Mesothelial cell of epicardium (in vitro differentiated cells): ENCODE data around the gene ANKRD44. TPM values are rescaled to one million over a fixed set of nuclear protein-coding genes. Genes with fewer than 3 reads are reported as not detected.
A peak's percentile ranks its signal among the peaks of the same experiment; 100 is the strongest.

ENCODE experiments used
- DNase-seq, 2 experiments: peaks; one replicate each; pipeline ENCODE4 v3.0.0; 2021; ENCODE audit warnings: low spot score in 2 of 2; ENCODE audit not compliant: unreplicated experiment in 2 of 2
- H3K27ac Mint-ChIP-seq: 2 replicates; pipeline ENCODE4 v1.8.0; 2021; ENCODE audit warnings: mixed read lengths
- H3K27me3 Mint-ChIP-seq: 2 replicates; pipeline ENCODE4 v1.8.0; 2021; ENCODE audit warnings: low read depth, mixed read lengths
- H3K36me3 Mint-ChIP-seq: 2 replicates; pipeline ENCODE4 v1.8.0; 2021; ENCODE audit warnings: mixed read lengths
- H3K4me1 Mint-ChIP-seq: 2 replicates; pipeline ENCODE4 v1.8.0; 2021; ENCODE audit warnings: mixed read lengths
- H3K4me3 Mint-ChIP-seq: 2 replicates; pipeline ENCODE4 v1.8.0; 2021; ENCODE audit warnings: mild to moderate bottlenecking, moderate library complexity, mixed read lengths
- H3K9me3 Mint-ChIP-seq: 2 replicates; pipeline ENCODE4 v1.8.0; 2021; ENCODE audit warnings: mixed read lengths
- total RNA-seq: library from RNA; stranded (reverse); gene quantifications from 3 replicates; pipeline ENCODE4 v1.2.1, GENCODE V29; 2021
- TF ChIP-seq, protein P1 (sequence below): fragments of 200-600 bp; sonication (generic); IDR thresholded peaks from one replicate; pipeline ENCODE4 v1.5.0; 2021; ENCODE audit warnings: antibody characterized with exemption; ENCODE audit not compliant: unreplicated experiment

The ANKRD44 gene
- total RNA-seq, 1 donor from 2014 or later, result 10.4 TPM

DNA sequence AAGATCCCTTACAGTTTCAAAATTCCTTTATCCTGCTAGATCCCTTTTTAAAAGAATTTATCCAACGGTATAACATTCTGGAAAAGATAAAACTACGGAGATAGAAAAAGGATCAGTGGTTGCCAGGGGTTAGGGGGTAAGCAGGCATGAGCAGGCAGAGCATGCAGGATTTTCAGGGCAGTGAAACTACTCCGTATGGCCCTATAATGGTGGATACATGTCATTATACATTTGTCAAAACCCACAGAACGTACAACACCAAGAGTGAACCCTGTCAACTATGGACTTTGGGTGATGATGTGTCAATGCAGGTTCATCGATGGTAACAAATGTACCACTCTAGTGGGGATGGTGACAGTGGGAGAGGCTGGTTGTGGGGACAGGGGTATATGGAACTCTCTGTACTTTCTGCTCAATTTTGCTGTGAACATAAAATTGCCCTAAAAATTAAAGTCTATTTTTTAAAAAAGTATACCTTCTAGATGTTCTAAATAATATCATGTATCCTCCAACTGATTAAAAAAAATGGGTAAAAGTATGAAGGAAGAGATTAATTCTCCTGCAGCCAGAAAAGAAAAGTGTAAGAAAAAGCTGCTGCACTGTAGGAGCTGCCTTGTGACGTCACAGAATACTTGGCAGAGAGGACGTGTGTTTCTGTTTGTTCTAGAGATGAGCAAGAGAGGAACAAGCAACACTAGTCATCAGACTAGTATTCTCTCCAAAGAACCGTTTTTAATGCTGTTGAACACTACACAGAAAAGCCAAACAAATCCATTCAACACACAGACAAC, 23.6 kb downstream of the ANKRD44 start:
- Mint-ChIP-seq H3K4me1 (peaks cover 7% of the 10 kb centered on the region), H3K27ac (no peak overlapping the region), H3K4me3 (no peak overlapping the region), H3K27me3 (no peaks in the 10 kb centered on the region), H3K36me3 (no peaks in the 10 kb centered on the region), H3K9me3 (peaks cover 16% of the 10 kb centered on the region)
- DNase-seq, result no peak
- TF ChIP-seq, protein P1, sequence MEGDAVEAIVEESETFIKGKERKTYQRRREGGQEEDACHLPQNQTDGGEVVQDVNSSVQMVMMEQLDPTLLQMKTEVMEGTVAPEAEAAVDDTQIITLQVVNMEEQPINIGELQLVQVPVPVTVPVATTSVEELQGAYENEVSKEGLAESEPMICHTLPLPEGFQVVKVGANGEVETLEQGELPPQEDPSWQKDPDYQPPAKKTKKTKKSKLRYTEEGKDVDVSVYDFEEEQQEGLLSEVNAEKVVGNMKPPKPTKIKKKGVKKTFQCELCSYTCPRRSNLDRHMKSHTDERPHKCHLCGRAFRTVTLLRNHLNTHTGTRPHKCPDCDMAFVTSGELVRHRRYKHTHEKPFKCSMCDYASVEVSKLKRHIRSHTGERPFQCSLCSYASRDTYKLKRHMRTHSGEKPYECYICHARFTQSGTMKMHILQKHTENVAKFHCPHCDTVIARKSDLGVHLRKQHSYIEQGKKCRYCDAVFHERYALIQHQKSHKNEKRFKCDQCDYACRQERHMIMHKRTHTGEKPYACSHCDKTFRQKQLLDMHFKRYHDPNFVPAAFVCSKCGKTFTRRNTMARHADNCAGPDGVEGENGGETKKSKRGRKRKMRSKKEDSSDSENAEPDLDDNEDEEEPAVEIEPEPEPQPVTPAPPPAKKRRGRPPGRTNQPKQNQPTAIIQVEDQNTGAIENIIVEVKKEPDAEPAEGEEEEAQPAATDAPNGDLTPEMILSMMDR, result no peak

DNA sequence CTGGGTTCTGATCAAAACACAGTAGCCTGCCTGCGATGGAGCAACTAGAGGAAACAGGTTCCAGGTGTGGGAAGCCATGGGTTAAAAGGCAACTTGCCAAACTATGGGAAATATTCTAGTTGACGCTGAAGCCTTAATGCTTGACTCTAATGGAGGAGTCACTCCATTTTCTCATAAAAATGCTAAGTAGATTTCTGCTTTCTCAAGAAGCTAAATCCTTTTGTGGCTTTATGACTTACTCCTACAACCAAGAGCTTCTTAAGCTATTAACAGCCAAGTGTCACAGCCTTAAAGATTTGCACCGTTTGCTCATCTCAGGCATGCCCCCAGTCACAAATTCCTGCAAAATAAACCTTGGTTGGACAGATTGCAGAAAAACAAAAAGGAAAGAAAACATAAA, 25.2 kb downstream of the ANKRD44 start:
- TF ChIP-seq, protein P1, result no peak
- peaks cover 12% of the 10 kb centered on the region for H3K9me3 Mint-ChIP-seq
- no peak overlapping the region for H3K4me3 Mint-ChIP-seq
- no peaks in the 10 kb centered on the region for H3K36me3 Mint-ChIP-seq
- H3K4me1 Mint-ChIP-seq, result peaks cover 7% of the 10 kb centered on the region
- H3K27me3 Mint-ChIP-seq, result no peaks in the 10 kb centered on the region
- no peak for DNase-seq
- no peak overlapping the region for H3K27ac Mint-ChIP-seq

- H3K36me3 Mint-ChIP-seq, result no peaks in the 10 kb centered on the region
- peaks cover 8% of the 10 kb centered on the region for H3K9me3 Mint-ChIP-seq
- no peak overlapping the region for H3K4me3 Mint-ChIP-seq
- TF ChIP-seq, protein P1, result no peak
- no peak for DNase-seq
- H3K4me1 Mint-ChIP-seq, result peaks cover 11% of the 10 kb centered on the region
- H3K27me3 Mint-ChIP-seq, result no peaks in the 10 kb centered on the region
- no peak overlapping the region for H3K27ac Mint-ChIP-seq
These were observed 25.6 kb downstream of the ANKRD44 start for GRCh38 chr2:197284956-197285355.

GRCh38 chr2:197281421-197281820, 29.2 kb downstream of the ANKRD44 start:
- TF ChIP-seq, protein P1, result no peak
- H3K27me3 Mint-ChIP-seq, result no peaks in the 10 kb centered on the region
- H3K9me3 Mint-ChIP-seq, result no peaks in the 10 kb centered on the region
- no peak overlapping the region for H3K27ac Mint-ChIP-seq
- H3K36me3 Mint-ChIP-seq, result no peaks in the 10 kb centered on the region
- no peak for DNase-seq
- no peak overlapping the region for H3K4me3 Mint-ChIP-seq
- peaks cover 21% of the 10 kb centered on the region for H3K4me1 Mint-ChIP-seq

DNA sequence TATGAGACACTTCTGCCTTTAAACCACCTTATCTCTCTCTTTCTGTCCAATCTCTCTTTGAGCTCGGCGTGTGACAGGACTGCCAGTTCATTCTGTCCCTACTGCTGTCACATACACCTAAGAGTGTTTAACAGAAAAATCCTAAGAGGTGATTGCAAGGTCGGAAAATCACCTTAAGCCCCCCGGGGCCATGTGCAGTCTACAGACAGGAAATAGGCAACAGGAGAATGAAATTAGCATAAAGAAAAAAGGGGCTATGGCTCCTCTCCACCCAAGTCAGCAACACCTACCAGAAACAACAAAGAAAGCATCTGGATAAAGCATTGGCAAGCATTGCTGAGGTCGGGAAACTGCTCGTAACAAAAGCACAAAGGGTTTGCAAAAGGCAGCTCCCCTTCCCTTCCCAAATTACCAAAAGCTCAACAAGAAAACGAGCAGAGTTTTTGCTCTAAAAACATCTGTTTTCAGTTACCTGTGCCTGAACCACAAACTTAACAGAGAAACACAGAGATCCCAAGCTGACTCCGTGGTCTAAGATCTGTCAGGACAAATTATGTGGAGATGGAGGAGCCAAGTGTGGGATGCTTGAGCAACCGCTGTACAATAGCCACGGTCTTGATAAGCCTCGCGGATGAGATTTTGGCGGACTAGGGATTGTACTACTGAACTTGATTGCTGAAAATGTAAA, 30.4 kb downstream of the ANKRD44 start:
- no peaks in the 10 kb centered on the region for H3K9me3 Mint-ChIP-seq
- H3K27ac Mint-ChIP-seq, result peak overlapping the region; percentile 23

More for the DNA sequence above, 30.4 kb downstream of the ANKRD44 start:
- H3K4me3 Mint-ChIP-seq, result no peak overlapping the region
- H3K27me3 Mint-ChIP-seq, result no peaks in the 10 kb centered on the region
- no peaks in the 10 kb centered on the region for H3K36me3 Mint-ChIP-seq
- peaks cover 14% of the 10 kb centered on the region for H3K4me1 Mint-ChIP-seq
- DNase-seq, result no peak
- TF ChIP-seq, protein P1, result no peak
